AG04450 (cell line): ENCODE measurements around the gene TACO1. TPM values are rescaled to one million over a fixed set of nuclear protein-coding genes. Genes with fewer than 3 reads are reported as not detected.

ENCODE experiments used
- CTCF ChIA-PET: fragments of 300-600, 350-600 bp; formaldehyde crosslinking; extraction: SDS; loops from one replicate; lab custom pipeline; 2022; ENCODE audit warnings: antibody characterized with exemption, inconsistent platforms; lab: Charles Lee
- POLR2A ChIA-PET: fragments of 350-600 bp; formaldehyde crosslinking; extraction: SDS; loops from one replicate; lab custom pipeline; 2021; ENCODE audit warnings: antibody characterized with exemption, inconsistent platforms; lab: Yijun Ruan, JAX
- DNase-seq: peaks from one replicate; pipeline ENCODE4 v3.0.0-alpha.2; 2011; ENCODE audit warnings: low read depth, low spot score
- H3K27ac ChIP-seq: one replicate; pipeline ENCODE4 v1.5.1; 2012; ENCODE audit warnings: low read depth, low read length, control low read depth
- H3K27me3 ChIP-seq: one replicate; pipeline ENCODE4 v1.6.0; 2012; ENCODE audit warnings: low read length; ENCODE audit not compliant: control insufficient read depth, insufficient read depth
- H3K4me3 ChIP-seq: 2 replicates; pipeline ENCODE4 v1.5.1; 2011; ENCODE audit warnings: mild to moderate bottlenecking, low read depth, low read length, control low read depth
- H3K9me3 ChIP-seq: 2 replicates; pipeline ENCODE4 v1.5.1; 2012; ENCODE audit warnings: low read length; ENCODE audit not compliant: control insufficient read depth, insufficient read depth
- polyA plus RNA-seq: library from polyadenylated mRNA; depleted of rRNA; stranded (reverse); fragments of >200 nt; gene quantifications from 2 replicates; pipeline ENCODE4 v1.2.3, GENCODE V29; 2011
- TF ChIP-seq, protein P1 (sequence below): IDR thresholded peaks from 2 replicates; pipeline ENCODE4 v1.5.1; 2011; ENCODE audit warnings: low read depth, low read length, control low read depth, inconsistent platforms

TACO1 gene
- polyA plus RNA-seq, 1 experiment: 23.2 TPM

- no peak for DNase-seq
- ChIA-PET CTCF (interaction anchor here (1.2 kb wide), 1 partner anchor 12 kb away, joined by 3 read pairs; no protein-coding TSS in a partner anchor), POLR2A (interaction anchor here (1.0 kb wide), 3 partner anchors 23 to 72 kb away, joined by 3 to 5 read pairs (median 3); partner anchors contain the start of gene TACO1)
- H3K27me3 ChIP-seq: no peaks in the 10 kb centered on the region
- no peaks in the 10 kb centered on the region for H3K9me3 ChIP-seq
- TF ChIP-seq, protein P1, sequence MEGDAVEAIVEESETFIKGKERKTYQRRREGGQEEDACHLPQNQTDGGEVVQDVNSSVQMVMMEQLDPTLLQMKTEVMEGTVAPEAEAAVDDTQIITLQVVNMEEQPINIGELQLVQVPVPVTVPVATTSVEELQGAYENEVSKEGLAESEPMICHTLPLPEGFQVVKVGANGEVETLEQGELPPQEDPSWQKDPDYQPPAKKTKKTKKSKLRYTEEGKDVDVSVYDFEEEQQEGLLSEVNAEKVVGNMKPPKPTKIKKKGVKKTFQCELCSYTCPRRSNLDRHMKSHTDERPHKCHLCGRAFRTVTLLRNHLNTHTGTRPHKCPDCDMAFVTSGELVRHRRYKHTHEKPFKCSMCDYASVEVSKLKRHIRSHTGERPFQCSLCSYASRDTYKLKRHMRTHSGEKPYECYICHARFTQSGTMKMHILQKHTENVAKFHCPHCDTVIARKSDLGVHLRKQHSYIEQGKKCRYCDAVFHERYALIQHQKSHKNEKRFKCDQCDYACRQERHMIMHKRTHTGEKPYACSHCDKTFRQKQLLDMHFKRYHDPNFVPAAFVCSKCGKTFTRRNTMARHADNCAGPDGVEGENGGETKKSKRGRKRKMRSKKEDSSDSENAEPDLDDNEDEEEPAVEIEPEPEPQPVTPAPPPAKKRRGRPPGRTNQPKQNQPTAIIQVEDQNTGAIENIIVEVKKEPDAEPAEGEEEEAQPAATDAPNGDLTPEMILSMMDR: no peak
- peak overlapping the region; percentile 69 for H3K4me3 ChIP-seq
- H3K27ac ChIP-seq: no peak overlapping the region
Measured at GRCh38 chr17:63623786-63624530, 23.3 kb downstream of the TACO1 start.

- no peaks in the 10 kb centered on the region for H3K9me3 ChIP-seq
- ChIA-PET POLR2A (no interaction called here), CTCF (interaction anchor here (1.8 kb wide), 1 partner anchor 12 kb away, joined by 8 read pairs; no protein-coding TSS in a partner anchor)
- H3K27ac ChIP-seq: no peak overlapping the region
- no peak overlapping the region for H3K4me3 ChIP-seq
- no peaks in the 10 kb centered on the region for H3K27me3 ChIP-seq
- TF ChIP-seq, protein P1: no peak
- DNase-seq: no peak
Measured at GRCh38 chr17:63624531-63624880, 23.8 kb downstream of the TACO1 start.

GRCh38 chr17:63626551-63627180, 26.0 kb downstream of the TACO1 start:
- POLR2A ChIA-PET: no interaction called here
- H3K27ac ChIP-seq: no peak overlapping the region

GRCh38 chr17:63629627-63630026, 28.9 kb downstream of the TACO1 start:
- H3K4me3 ChIP-seq: no peak overlapping the region
- ChIA-PET CTCF (interaction anchor here (1.5 kb wide), 1 partner anchor 8 kb away, joined by 3 read pairs; no protein-coding TSS in a partner anchor), POLR2A (no interaction called here)
- no peaks in the 10 kb centered on the region for H3K9me3 ChIP-seq
- no peak for DNase-seq
- no peaks in the 10 kb centered on the region for H3K27me3 ChIP-seq
- H3K27ac ChIP-seq: no peak overlapping the region
- TF ChIP-seq, protein P1: no peak

More at GRCh38 chr17:63626551-63627180, 26.0 kb downstream of the TACO1 start:
- Histone ChIP-seq H3K9me3 (no peaks in the 10 kb centered on the region), H3K27me3 (no peaks in the 10 kb centered on the region), H3K4me3 (no peak overlapping the region)
- no peak for DNase-seq
- TF ChIP-seq, protein P1: no peak
- CTCF ChIA-PET: interaction anchor here (1.0 to 1.8 kb wide), 2 partner anchors 14 kb away, joined by 6 to 8 read pairs; no protein-coding TSS in a partner anchor

- TF ChIP-seq, protein P1: no peak
- H3K9me3 ChIP-seq: no peaks in the 10 kb centered on the region
- ChIA-PET CTCF (interaction anchor here (0.9 to 1.5 kb wide), 2 partner anchors 10 to 19 kb away, joined by 3 to 4 read pairs; no protein-coding TSS in a partner anchor), POLR2A (no interaction called here)
- no peak for DNase-seq
- H3K4me3 ChIP-seq: no peak overlapping the region
- no peaks in the 10 kb centered on the region for H3K27me3 ChIP-seq
- H3K27ac ChIP-seq: no peak overlapping the region
Measured at GRCh38 chr17:63631062-63631461, 30.4 kb downstream of the TACO1 start.
